B cell (primary cell): ENCODE measurements around the gene MFSD6L. TPM values are rescaled to one million over a fixed set of nuclear protein-coding genes. Genes with fewer than 3 reads are reported as not detected.

Experiments used
- ATAC-seq: fragments of 200-7000 bp; cut with Tn5 transposase; one replicate; pipeline ENCODE4 v1.10.0; 2021; ENCODE audit warnings: low read depth, mild to moderate bottlenecking, moderate number of reproducible peaks, moderate library complexity
- CTCF ChIA-PET: fragments of 350-600 bp; sonication (Branson Sonifier 250); formaldehyde crosslinking; loops from one replicate; lab custom pipeline; 2021; ENCODE audit warnings: antibody characterized with exemption, inconsistent platforms; lab: Charles Lee
- POLR2A ChIA-PET: fragments of 350-600 bp; sonication (Branson Sonifier 250); formaldehyde crosslinking; loops from one replicate; lab custom pipeline; 2021; ENCODE audit warnings: antibody characterized with exemption; lab: Charles Lee
- DNase-seq: peaks from one replicate; pipeline ENCODE4 v3.0.0; 2013
- H2AFZ ChIP-seq: 2 replicates; pipeline ENCODE4 v1.6.1; 2012; ENCODE audit warnings: mild to moderate bottlenecking, low read depth, low read length; ENCODE audit not compliant: insufficient read depth, poor library complexity, severe bottlenecking
- H3K27ac ChIP-seq, 2 donors: 1 replicate in 1 of 2; 2 replicates in 1 of 2; pipeline ENCODE4 v1.5.1; 2012 to 2013; ENCODE audit warnings: low read length in 2 of 2, mild to moderate bottlenecking in 2 of 2, moderate library complexity in 1 of 2
- H3K27me3 ChIP-seq, 4 experiments: fragments of 200-600 bp in 1 of 4; sonication (generic) in 1 of 4; replicated peaks in 1 of 4; 1 replicate in 2 of 4; 2 replicates in 2 of 4; pipeline versions ENCODE4 v1.6.1 to v1.7.0; 2013 to 2016; ENCODE audit warnings: low read length in 3 of 4, mild to moderate bottlenecking in 2 of 4, mixed read lengths in 1 of 4, moderate library complexity in 1 of 4; ENCODE audit not compliant: insufficient read depth in 4 of 4, control insufficient read depth in 3 of 4; ENCODE audit errors: control extremely low read depth in 1 of 4
- H3K36me3 ChIP-seq, 2 experiments: replicated peaks in 1 of 2; 1 replicate in 1 of 2; 2 replicates in 1 of 2; pipeline versions ENCODE4 v1.6.1 to v1.7.1; 2013; ENCODE audit warnings: low read length in 1 of 2; ENCODE audit not compliant: insufficient read depth in 2 of 2, control insufficient read depth in 1 of 2; ENCODE audit errors: control extremely low read depth in 1 of 2, extremely low read depth in 1 of 2
- H3K4me1 ChIP-seq, 2 donors: fragments of 200-600 bp in 1 of 2; sonication (generic) in 1 of 2; 1 replicate in 1 of 2; 2 replicates in 1 of 2; pipeline versions ENCODE4 v1.5.1 to v1.6.1; 2013 to 2017; ENCODE audit warnings: low read length in 2 of 2; ENCODE audit not compliant: control insufficient read depth in 2 of 2, insufficient read depth in 2 of 2
- H3K4me2 ChIP-seq: replicated peaks from 2 replicates; pipeline ENCODE3; 2012; ENCODE audit warnings: mild to moderate bottlenecking, low read depth, low read length; ENCODE audit not compliant: poor library complexity, severe bottlenecking
- H3K4me3 ChIP-seq, 5 experiments: fragments of 200-600 bp in 1 of 5; sonication (generic) in 1 of 5; 1 replicate in 3 of 5; 2 replicates in 2 of 5; pipeline versions ENCODE4 v1.5.1 to v1.7.0; 2011 to 2016; ENCODE audit warnings: low read length in 4 of 5, mild to moderate bottlenecking in 4 of 5, low read depth in 2 of 5, control low read depth in 1 of 5, moderate library complexity in 1 of 5; ENCODE audit not compliant: insufficient read depth in 1 of 5; ENCODE audit errors: control extremely low read depth in 1 of 5, extremely low read depth in 1 of 5
- H3K79me2 ChIP-seq: fragments of 200-600 bp; sonication (generic); one replicate; pipeline ENCODE4 v1.6.0; 2016; ENCODE audit warnings: low read length; ENCODE audit not compliant: control insufficient read depth, insufficient read depth
- H3K9ac ChIP-seq: fragments of 200-600 bp; sonication (generic); 2 replicates; pipeline ENCODE4 v1.6.1; 2017; ENCODE audit warnings: mild to moderate bottlenecking, low read length, moderate library complexity
- H3K9me3 ChIP-seq, 3 donors: one replicate each; pipeline versions ENCODE4 v1.6.1 to v1.7.1; 2013; ENCODE audit warnings: low read length in 2 of 3; ENCODE audit not compliant: control insufficient read depth in 2 of 3, insufficient read depth in 1 of 3; ENCODE audit errors: control extremely low read depth in 1 of 3
- H4K20me1 ChIP-seq: 2 replicates; pipeline ENCODE4 v1.6.0; 2012; ENCODE audit warnings: mild to moderate bottlenecking, low read length; ENCODE audit not compliant: insufficient read depth, control insufficient read depth, poor library complexity, severe bottlenecking
- H3K27ac Mint-ChIP-seq: one replicate; pipeline ENCODE4 v1.8.0; 2021; ENCODE audit warnings: mixed read lengths
- H3K27me3 Mint-ChIP-seq: one replicate; pipeline ENCODE4 v1.8.0; 2021; ENCODE audit warnings: mixed read lengths
- H3K4me1 Mint-ChIP-seq: one replicate; pipeline ENCODE4 v1.8.0; 2021; ENCODE audit warnings: mixed read lengths
- H3K4me3 Mint-ChIP-seq: one replicate; pipeline ENCODE4 v1.8.0; 2021; ENCODE audit warnings: mixed read lengths
- H3K9me3 Mint-ChIP-seq: one replicate; pipeline ENCODE4 v1.8.0; 2022; ENCODE audit warnings: mixed read lengths; ENCODE audit not compliant: insufficient read depth
- CTCF ChIP-seq: fragments of 200-600 bp; IDR thresholded peaks from one replicate; pipeline ENCODE4 v1.8.0; 2022; ENCODE audit warnings: antibody characterized with exemption, mild to moderate bottlenecking
- EZH2 ChIP-seq: IDR thresholded peaks from 2 replicates; pipeline ENCODE4 v1.6.1; 2012; ENCODE audit warnings: borderline replicate concordance, low read depth, mild to moderate bottlenecking, moderate library complexity, low read length; ENCODE audit not compliant: insufficient read depth, poor library complexity, severe bottlenecking
- WGBS: methylation state at CpG from one replicate; pipeline ENCODE4 v1.1.5; 2013; ENCODE audit warnings: missing lambda C conversion rate; ENCODE audit not compliant: insufficient coverage; 5-methylcytosine and 5-hydroxymethylcytosine counted together
- intact Hi-C: fragments of 100-400 bp; cut with micrococcal nuclease; formaldehyde crosslinking; loops from one replicate; pipeline ENCODE4 v1.10.0; 2022
- polyA plus RNA-seq: library from polyadenylated mRNA; depleted of rRNA; stranded (reverse); fragments of >200 nt; gene quantifications from 2 replicates; pipeline ENCODE4 v1.2.3, GENCODE V29; 2012
- total RNA-seq, 2 donors: library from RNA; stranded (reverse); fragments of 120-200 nt in 1 of 2; gene quantifications; 1 replicate in 1 of 2; 2 replicates in 1 of 2; pipeline versions ENCODE4 v1.2.3 to v1.2.4, GENCODE V29; 2013 to 2022

The MFSD6L gene
- total and polyA plus RNA-seq, 2 donors (not counting 1 experiment from before 2014, with no cell fraction given), result 0.24 to 0.37 TPM

- H3K9me3 Mint-ChIP-seq, result peaks cover 2% of the 10 kb centered on the region
- H3K79me2 ChIP-seq, result no peaks in the 10 kb centered on the region
- DNase-seq (no peak), ATAC-seq (no peak)
- H3K4me2 ChIP-seq, result no peak overlapping the region
- no peaks in the 10 kb centered on the region for H4K20me1 ChIP-seq
- no peaks in the 10 kb centered on the region for H3K36me3 ChIP-seq
- no peak overlapping the region for H2AFZ ChIP-seq
- no peak overlapping the region for H3K4me3 Mint-ChIP-seq
- H3K27ac ChIP-seq, result no peak overlapping the region
- no peak overlapping the region for H3K27ac Mint-ChIP-seq
- H3K4me1 Mint-ChIP-seq, result no peaks in the 10 kb centered on the region
- H3K4me3 ChIP-seq, result no peak overlapping the region
- no peaks in the 10 kb centered on the region for H3K27me3 Mint-ChIP-seq
- no peaks in the 10 kb centered on the region for H3K4me1 ChIP-seq
- ChIA-PET POLR2A (no interaction called here), CTCF (no interaction called here)
- no peak overlapping the region for H3K9ac ChIP-seq
- H3K9me3 ChIP-seq, result peaks cover 0 to 9% (median 6%) of the 10 kb centered on the region in 3 donors
- intact Hi-C loops, result no loop called here
- TF ChIP-seq EZH2 (no peak), CTCF (no peak)
- WGBS, result 98% methylated on average over 20 of the region's 20 CpGs
- H3K27me3 ChIP-seq, result no peaks in the 10 kb centered on the region
These were observed 29.3 kb upstream of the MFSD6L start for GRCh38 chr17:8828517-8828875.

DNA sequence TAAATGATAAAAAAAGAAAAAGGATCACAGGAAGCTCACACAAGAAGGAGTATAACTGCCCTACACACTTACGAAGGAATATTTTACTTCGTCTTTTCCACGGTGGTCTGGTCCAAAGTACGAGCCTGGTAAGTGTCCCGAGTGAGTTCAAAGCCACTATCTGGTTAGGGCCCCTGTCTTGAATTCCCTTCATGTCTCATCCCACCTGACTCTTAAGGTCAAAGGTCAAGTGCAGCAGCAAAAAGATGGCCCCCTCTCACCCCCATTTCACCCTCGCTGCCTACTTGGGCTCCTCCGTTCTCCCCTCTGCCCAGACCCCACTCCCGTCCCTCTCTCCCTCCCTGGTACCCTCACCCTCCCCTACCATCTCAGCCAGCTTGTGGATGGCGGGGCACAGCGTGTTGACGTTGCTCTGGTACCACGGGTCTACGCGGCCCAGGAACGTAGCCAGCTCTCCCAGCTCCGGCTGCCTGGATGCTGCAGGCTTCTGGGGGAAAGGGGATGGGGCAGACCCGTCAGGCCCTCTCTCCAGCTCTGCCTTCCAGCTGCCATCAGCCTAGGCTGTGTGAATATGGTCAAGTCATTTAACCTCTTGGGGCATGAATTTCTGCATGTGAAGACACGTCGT is 27.8 kb upstream of the MFSD6L start:
- 95% methylated on average over 11 of the region's 19 CpGs for WGBS
- intact Hi-C loops, result no loop called here
- Mint-ChIP-seq H3K27ac (no peak overlapping the region), H3K9me3 (peaks cover 2% of the 10 kb centered on the region), H3K4me1 (no peaks in the 10 kb centered on the region), H3K27me3 (no peaks in the 10 kb centered on the region), H3K4me3 (no peak overlapping the region)
- no peaks in the 10 kb centered on the region for H4K20me1 ChIP-seq
- no peaks in the 10 kb centered on the region for H3K36me3 ChIP-seq
- no peak overlapping the region for H3K4me3 ChIP-seq
- DNase-seq (no peak), ATAC-seq (no peak)
- H3K79me2 ChIP-seq, result no peaks in the 10 kb centered on the region
- no peak overlapping the region for H2AFZ ChIP-seq
- peaks cover 0 to 9% (median 6%) of the 10 kb centered on the region in 3 donors for H3K9me3 ChIP-seq
- no peak overlapping the region for H3K27ac ChIP-seq
- H3K9ac ChIP-seq, result no peak overlapping the region
- H3K4me1 ChIP-seq, result no peaks in the 10 kb centered on the region
- CTCF ChIA-PET, result interaction anchor here (0.6 to 1.3 kb wide), 2 partner anchors 41 to 76 kb away, joined by 3 read pairs; no protein-coding TSS in a partner anchor
- POLR2A ChIA-PET, result no interaction called here
- H3K4me2 ChIP-seq, result no peak overlapping the region
- no peak for TF ChIP-seq CTCF
- TF ChIP-seq EZH2, result no peak
- H3K27me3 ChIP-seq, result no peaks in the 10 kb centered on the region
